Dermis microvascular lymphatic vessel endothelial cell (primary cell): ENCODE measurements around the gene PRKG1. TPM values are rescaled to one million over a fixed set of nuclear protein-coding genes. Genes with fewer than 3 reads are reported as not detected.

Experiments
- DNase-seq, 2 donors: peaks; one replicate each; pipeline versions ENCODE4 v3.0.0 to v3.0.0-alpha.2; 2010; ENCODE audit warnings: low read depth in 2 of 2
- total RNA-seq: library from RNA; depleted of rRNA; stranded (reverse); fragments of >200 nt; gene quantifications from 2 replicates; pipeline ENCODE4 v1.2.1, GENCODE V29; 2014

PRKG1 gene
- total RNA-seq, 1 donor from 2014 or later, result 0.64 TPM

- no peak for DNase-seq
These were observed 1223.5 kb downstream of the PRKG1 start for GRCh38 chr10:52297747-52298146.

DNA sequence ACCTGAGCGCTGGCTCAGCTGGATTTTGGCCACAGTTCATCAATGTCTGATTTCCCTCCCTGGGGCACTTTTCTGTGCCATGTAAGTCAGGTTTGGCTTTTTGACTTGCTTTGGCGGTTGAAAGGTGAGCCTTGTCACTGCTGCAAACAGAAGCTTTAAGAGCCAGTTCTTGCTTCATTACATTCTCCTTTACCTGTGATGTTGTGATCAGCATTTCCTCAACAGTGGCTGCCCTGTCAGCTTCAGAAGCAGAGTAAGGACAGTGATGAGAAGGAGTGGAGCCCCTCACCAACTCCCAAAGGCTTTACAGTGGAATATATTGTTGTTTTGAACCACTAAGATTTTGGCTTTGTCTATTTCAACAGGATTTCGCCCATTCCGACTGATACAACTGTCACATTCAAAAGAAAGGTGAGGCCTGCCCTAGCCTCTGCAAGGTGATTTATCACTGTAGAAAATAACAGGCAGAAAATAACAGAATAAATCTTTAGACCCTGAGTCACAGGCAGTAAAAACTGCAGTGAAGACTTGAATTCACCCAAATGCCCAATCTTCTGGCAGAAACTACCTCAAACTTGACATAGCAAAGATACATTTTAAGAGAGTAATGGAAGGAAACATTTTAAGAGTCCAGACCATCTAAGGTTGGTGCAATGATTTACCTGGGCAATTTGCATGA lies 1226.5 kb downstream of the PRKG1 start:
- no peak for DNase-seq

DNA sequence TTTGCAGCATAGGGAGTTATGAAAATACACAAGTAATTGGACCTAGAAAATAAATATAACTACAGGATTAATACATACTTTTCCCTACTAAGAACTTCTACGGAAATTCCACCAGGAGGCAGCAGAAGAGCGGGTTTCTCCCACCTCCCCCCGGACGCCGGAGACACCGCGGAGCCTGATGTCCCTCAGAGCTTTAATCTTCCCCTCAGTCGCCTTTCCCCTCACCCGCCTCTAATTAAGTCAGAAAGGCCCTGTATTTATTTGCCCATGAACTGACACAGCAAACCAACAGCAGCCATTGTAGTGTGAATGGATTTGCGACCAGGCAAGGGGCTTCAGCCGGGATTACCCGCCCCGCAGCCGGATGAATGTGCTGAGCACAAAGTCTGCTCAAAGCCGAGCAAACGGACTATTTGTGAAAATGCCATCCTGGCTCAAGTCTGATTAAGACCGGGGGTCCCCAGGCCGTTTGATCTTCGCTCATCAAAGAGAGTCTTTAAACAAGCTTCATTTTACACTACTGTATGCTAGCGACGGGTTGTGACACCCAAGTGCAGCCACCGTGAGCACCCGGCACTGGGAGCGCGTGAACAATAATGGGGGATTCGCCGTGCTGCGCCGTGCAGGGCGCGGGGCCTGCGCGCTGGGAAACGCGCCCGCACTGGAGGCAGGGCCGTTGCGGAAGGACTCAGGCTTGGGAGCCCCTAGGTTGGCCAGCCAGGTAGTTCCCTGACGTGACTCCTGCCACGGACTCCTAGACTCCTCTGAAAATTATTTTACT lies 1234.2 kb downstream of the PRKG1 start:
- peak; percentile 74 to 87 for DNase-seq

- DNase-seq, result no peak
These were observed 1238.6 kb downstream of the PRKG1 start for GRCh38 chr10:52312942-52313255.

DNA sequence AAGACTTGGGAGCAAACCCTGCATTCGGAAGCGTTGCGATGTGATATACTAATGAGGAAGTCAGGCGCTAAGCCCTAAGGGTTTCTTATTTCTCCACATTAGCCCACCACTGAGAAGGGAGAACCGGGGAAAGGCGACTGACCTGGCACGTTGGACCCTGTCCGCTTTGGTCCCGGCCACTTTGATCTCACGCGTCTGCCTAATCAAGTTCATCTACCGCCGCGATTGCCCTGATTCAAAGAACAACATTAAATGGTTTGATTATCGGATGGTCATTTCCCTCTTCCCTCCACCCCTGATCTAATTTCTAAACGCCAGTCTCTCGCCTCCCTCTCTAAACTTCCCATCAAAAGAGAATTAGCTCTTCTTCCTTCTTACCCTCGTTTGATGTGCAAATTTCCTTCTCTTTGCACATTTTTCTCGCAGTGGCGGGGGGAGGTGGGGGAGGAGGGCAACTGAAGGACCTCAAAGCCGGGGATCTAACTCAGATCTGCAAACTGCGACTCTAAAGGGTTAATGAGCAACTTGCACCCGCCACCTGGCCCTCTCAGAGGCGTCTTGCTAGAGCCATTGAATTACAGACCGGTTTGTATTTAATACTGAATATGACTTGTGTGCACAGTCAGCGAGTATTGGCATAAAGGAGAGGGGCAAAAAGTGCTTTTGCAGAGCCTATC lies 1239.1 kb downstream of the PRKG1 start:
- peak in 1 of 2 donors; percentile 25 for DNase-seq

GRCh38 chr10:52313933-52314821 lies 1239.9 kb downstream of the PRKG1 start, which contains the start of gene DKK1:
TSS of gene DKK1 (plus strand) at chr10:52314281. CDS start at chr10:52314435, 154 bp downstream.
- DNase-seq, result peak; percentile 64 to 88

- DNase-seq, result peak; percentile 10 to 64
These were observed 1240.7 kb downstream of the PRKG1 start for GRCh38 chr10:52314822-52315552.

DNA sequence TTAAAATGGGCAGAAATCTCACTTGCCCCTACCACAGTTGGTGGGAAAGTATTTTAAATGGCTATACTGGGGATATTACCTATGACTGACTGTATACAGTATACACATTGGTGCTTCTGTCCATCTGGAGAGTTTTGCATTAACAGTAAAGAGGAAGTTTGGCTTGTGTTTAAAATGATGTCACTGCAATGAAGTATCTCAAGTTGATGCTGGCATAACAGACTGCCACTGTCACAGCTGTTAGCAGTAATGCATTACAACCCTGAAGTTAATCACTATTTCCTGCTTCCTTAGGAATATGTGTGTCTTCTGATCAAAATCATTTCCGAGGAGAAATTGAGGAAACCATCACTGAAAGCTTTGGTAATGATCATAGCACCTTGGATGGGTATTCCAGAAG lies 1241.7 kb downstream of the PRKG1 start:
- DNase-seq, result peak in 1 of 2 donors; percentile 38

DNA sequence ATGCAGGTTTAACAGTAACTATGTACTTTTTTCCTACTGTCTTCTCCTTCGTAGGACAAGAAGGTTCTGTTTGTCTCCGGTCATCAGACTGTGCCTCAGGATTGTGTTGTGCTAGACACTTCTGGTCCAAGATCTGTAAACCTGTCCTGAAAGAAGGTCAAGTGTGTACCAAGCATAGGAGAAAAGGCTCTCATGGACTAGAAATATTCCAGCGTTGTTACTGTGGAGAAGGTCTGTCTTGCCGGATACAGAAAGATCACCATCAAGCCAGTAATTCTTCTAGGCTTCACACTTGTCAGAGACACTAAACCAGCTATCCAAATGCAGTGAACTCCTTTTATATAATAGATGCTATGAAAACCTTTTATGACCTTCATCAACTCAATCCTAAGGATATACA lies 1242.2 kb downstream of the PRKG1 start:
- no peak for DNase-seq

- peak in 1 of 2 donors; percentile 40 for DNase-seq
These were observed 1243.9 kb downstream of the PRKG1 start for GRCh38 chr10:52318136-52318701.

DNA sequence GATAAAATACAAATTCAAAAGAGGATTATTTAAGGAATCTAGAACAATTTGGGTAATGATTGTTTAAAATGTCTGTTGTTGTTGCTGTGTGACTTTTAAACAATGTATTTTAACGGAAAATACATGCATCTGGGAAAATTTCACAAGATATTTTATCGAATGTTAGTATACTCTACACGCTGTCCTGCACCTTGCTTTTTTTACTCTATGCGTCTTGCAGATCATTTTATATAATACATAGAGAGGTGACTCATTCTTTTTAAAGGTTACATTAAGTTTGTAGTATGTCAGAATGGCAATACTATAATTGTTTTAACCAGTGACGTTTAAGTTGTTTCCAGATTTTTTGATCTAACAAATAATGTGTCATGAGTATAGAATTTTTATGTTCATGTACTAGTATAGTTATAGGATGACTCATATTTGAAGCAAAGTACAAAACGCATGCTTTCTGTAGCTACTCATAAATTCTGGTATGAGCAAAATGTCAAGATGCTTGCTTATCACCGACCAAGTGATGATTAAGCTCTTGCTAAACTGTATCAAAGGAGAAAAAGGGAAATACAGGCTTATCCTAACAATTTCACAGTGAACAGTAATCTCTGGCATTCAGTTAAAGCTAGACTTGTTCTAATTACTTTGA lies 1244.7 kb downstream of the PRKG1 start:
- DNase-seq, result peak; percentile 16 to 90

- DNase-seq, result no peak
These were observed 1245.6 kb downstream of the PRKG1 start for GRCh38 chr10:52319926-52320325.

DNA sequence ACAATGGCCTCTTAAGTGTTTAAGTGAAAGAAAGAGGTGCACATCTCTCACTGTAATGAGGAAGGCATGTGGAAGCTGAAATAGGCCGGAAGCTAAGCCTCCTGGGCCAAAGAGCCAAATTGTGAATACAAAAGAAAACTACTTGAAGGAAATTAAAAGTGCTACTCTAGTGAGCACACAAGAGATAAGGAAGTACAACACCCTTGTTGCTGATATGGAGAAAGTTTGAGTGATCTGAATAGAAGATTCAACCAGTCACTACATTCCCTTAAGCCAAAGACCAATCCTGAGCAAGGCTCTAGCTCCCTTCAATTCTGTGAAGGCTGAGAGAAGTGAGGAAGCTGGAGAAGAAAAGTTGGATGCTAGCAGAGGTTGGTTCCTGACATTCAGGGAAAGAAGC lies 1248.0 kb downstream of the PRKG1 start:
- no peak for DNase-seq

DNA sequence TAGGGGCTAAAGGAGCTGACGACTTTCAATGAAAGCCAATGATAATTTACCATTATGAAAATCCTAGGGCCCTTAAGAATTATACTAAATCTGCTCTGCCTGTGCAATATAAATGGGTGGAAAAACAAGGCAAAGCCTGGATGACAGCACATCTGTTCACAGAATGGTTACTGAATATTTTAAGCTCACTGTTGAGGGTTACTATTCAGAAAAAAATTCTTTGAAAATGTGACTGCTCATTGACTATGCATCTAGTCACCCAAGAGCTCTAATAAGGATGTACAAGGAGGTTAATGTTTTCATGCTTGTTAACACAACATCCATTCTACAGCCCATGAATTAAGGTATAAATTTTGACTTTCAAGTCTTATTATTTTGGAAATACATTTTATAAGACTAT lies 1248.6 kb downstream of the PRKG1 start:
- no peak for DNase-seq

DNA sequence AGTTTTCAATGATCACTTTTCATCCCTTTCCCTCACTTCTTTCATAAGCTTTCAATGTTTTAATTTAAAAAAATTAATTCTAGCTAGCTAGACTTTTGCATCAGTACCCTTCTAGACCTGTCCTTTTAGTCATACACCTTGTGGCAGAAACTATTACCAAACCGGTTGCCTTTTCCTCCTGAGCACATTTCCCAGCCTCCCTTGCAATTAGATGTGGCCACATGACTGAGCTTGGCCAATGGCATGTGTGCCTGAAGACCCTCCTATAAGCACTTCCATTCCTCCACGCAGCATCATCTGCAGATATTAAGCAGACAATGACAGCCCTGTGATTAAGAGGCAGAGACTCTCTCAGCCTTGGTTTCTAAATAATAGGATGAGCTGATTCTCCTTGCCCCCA lies 1252.1 kb downstream of the PRKG1 start:
- no peak for DNase-seq

- no peak for DNase-seq
These were observed 1257.5 kb downstream of the PRKG1 start for GRCh38 chr10:52331638-52332364.

- no peak for DNase-seq
These were observed 1258.5 kb downstream of the PRKG1 start for GRCh38 chr10:52332815-52333214.

- DNase-seq, result peak in 1 of 2 donors; percentile 61
These were observed 1260.3 kb downstream of the PRKG1 start for GRCh38 chr10:52334595-52334994.

GRCh38 chr10:52335665-52336064 lies 1261.4 kb downstream of the PRKG1 start:
- peak in 1 of 2 donors; percentile 33 for DNase-seq
